ENCODE data around the gene DDX11.
"Not testable (repeated sequence)": the region's sequence is repeated elsewhere in the genome, so short reads cannot be mapped to it uniquely, and the experiment has no call there.

DNA sequence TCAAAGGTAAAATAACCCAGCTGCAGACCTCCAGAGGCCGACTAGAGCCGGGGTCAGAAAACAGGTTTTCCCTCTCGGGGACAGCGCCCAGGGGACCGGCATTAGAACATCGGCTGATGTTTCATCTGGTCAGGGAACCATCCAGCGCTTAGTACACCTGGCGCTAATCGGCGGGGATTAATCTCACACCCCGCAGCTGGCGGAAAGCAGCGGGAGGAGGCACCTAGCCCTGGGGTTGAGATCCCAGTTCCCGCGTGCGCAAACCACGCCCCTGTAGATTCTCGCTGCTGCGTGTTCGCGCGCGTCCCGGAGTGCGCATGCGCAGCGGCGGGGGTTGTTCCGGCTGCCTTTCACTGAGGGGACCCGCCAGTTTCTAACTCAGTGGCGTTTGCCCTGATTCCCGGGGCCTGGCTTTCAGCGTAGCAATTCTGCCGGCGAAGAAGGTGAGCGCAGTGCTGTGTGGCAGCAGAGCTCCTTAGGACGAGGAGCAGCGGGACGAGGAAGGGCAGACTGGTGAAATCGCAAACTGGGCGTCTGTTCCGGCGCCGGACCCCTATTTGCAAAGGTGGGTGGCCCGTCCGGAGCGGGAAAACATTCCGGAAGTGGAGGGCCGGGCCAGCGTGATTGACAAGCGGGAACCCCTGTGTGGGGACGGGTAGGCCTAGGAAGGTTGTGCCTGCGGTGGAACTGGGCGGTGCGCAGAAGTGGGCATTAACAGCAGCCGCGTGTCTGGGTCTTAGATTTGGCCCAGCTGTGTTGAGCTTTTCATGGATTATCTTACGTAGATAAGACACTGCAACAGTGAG is at the start of gene DDX11:
- TF ChIP-seq, protein P1, sequence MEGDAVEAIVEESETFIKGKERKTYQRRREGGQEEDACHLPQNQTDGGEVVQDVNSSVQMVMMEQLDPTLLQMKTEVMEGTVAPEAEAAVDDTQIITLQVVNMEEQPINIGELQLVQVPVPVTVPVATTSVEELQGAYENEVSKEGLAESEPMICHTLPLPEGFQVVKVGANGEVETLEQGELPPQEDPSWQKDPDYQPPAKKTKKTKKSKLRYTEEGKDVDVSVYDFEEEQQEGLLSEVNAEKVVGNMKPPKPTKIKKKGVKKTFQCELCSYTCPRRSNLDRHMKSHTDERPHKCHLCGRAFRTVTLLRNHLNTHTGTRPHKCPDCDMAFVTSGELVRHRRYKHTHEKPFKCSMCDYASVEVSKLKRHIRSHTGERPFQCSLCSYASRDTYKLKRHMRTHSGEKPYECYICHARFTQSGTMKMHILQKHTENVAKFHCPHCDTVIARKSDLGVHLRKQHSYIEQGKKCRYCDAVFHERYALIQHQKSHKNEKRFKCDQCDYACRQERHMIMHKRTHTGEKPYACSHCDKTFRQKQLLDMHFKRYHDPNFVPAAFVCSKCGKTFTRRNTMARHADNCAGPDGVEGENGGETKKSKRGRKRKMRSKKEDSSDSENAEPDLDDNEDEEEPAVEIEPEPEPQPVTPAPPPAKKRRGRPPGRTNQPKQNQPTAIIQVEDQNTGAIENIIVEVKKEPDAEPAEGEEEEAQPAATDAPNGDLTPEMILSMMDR (IDR thresholded peaks at IDR 0.05; ENCODE audit: low read length) = not testable (repeated sequence)
- not testable (repeated sequence) for TF ChIP-seq EZH2 (optimal IDR thresholded peaks at IDR 0.05; ENCODE audit: low read depth, low read length)

All from MM.1S (cell line).